ENCODE results near the gene BHLHE40.

Gene BHLHE40

DNA sequence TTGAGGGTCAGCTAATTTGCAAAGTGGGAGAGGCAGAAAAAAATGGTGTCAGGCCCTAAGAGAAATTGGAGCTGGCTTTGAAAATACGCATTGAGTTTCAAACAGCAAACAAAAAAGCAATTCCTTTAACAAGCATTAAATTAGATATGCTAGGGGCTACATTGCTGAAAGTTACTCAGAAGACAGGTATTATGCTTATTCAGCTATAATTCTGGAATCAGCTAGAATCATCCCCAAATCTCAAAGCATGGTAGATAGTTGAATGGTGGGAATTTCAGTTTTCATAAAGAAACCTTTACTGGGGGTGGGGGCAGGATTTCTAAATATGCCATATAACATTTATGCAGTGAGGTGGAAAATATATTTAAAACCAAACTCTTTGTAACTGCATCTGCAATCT is 50.5 kb downstream of the BHLHE40 start:
- no peak overlapping the region for H3K4me3 ChIP-seq (ENCODE audit: low read length)
- no peak for DNase-seq (ENCODE audit: low read depth)
- TF ChIP-seq, protein P1, sequence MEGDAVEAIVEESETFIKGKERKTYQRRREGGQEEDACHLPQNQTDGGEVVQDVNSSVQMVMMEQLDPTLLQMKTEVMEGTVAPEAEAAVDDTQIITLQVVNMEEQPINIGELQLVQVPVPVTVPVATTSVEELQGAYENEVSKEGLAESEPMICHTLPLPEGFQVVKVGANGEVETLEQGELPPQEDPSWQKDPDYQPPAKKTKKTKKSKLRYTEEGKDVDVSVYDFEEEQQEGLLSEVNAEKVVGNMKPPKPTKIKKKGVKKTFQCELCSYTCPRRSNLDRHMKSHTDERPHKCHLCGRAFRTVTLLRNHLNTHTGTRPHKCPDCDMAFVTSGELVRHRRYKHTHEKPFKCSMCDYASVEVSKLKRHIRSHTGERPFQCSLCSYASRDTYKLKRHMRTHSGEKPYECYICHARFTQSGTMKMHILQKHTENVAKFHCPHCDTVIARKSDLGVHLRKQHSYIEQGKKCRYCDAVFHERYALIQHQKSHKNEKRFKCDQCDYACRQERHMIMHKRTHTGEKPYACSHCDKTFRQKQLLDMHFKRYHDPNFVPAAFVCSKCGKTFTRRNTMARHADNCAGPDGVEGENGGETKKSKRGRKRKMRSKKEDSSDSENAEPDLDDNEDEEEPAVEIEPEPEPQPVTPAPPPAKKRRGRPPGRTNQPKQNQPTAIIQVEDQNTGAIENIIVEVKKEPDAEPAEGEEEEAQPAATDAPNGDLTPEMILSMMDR (IDR thresholded peaks at IDR 0.05; ENCODE audit: insufficient read depth, low read depth, low read length, missing control alignments) = no peak

DNA sequence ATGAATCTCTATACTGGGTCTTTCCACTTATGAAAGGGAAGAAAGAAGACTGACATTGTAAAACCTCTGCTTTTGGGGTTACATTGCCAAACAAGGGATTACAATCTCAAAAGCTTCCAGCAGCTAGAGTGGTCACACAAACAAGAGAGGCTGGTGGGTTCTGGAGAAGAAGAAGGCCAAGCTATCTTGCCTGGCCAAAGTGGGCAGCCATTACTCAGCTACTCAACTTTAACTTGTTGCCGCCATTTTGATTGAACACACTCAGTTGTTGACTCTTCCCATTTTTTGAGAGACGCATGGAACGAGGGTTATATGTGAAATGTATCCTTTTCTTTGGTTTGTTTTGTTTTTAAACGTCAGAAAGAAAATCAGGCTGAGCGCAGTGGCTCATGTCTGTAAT is 50.9 kb downstream of the BHLHE40 start:
- no peak for DNase-seq (ENCODE audit: low read depth)
- H3K4me3 ChIP-seq (ENCODE audit: low read length) = no peak overlapping the region
- TF ChIP-seq, protein P1 (IDR thresholded peaks at IDR 0.05; ENCODE audit: insufficient read depth, low read depth, low read length, missing control alignments) = no peak

DNA sequence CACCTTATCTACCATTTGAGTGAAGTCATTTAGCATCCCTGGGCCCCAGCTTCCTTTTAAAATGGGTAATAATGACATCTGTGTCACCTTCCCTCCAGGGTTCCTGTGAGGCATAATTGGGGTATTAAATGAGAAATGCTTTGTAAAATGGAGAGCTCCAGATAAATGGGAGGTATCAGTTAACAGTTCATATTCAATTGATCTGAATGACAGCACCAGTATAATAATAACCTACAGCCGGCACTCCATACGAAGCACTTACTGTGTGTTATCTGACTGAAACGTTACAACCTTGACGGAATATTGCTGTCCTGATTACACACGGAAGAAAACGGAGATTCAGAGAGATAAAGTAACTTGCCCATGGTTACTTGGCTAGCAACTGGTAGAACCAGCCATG is 53.6 kb downstream of the BHLHE40 start:
- no peak overlapping the region for H3K4me3 ChIP-seq (ENCODE audit: low read length)
- DNase-seq (ENCODE audit: low read depth) = no peak
- TF ChIP-seq, protein P1 (IDR thresholded peaks at IDR 0.05; ENCODE audit: insufficient read depth, low read depth, low read length, missing control alignments) = no peak
